ENCODE results near the gene BMPER.

Gene BMPER

GRCh38 chr7:33918438-33919143, 13.3 kb downstream of the BMPER start:
- TF ChIP-seq, protein P1, sequence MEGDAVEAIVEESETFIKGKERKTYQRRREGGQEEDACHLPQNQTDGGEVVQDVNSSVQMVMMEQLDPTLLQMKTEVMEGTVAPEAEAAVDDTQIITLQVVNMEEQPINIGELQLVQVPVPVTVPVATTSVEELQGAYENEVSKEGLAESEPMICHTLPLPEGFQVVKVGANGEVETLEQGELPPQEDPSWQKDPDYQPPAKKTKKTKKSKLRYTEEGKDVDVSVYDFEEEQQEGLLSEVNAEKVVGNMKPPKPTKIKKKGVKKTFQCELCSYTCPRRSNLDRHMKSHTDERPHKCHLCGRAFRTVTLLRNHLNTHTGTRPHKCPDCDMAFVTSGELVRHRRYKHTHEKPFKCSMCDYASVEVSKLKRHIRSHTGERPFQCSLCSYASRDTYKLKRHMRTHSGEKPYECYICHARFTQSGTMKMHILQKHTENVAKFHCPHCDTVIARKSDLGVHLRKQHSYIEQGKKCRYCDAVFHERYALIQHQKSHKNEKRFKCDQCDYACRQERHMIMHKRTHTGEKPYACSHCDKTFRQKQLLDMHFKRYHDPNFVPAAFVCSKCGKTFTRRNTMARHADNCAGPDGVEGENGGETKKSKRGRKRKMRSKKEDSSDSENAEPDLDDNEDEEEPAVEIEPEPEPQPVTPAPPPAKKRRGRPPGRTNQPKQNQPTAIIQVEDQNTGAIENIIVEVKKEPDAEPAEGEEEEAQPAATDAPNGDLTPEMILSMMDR (IDR thresholded peaks at IDR 0.05; ENCODE audit: control extremely low read depth, extremely low read depth, low read depth, missing control alignments): no peak
- CTCF ChIA-PET: no interaction called here
- POLR2A ChIA-PET: no interaction called here
- DNase-seq (ENCODE audit: extremely low spot score): no peak

GRCh38 chr7:33919449-33919848, 14.1 kb downstream of the BMPER start:
- POLR2A ChIA-PET: no interaction called here
- TF ChIP-seq, protein P1 (IDR thresholded peaks at IDR 0.05; ENCODE audit: control extremely low read depth, extremely low read depth, low read depth, missing control alignments): no peak
- DNase-seq (ENCODE audit: extremely low spot score): no peak
- CTCF ChIA-PET: no interaction called here

- POLR2A ChIA-PET: no interaction called here
These were observed 16.0 kb downstream of the BMPER start for GRCh38 chr7:33921216-33921938.

DNA sequence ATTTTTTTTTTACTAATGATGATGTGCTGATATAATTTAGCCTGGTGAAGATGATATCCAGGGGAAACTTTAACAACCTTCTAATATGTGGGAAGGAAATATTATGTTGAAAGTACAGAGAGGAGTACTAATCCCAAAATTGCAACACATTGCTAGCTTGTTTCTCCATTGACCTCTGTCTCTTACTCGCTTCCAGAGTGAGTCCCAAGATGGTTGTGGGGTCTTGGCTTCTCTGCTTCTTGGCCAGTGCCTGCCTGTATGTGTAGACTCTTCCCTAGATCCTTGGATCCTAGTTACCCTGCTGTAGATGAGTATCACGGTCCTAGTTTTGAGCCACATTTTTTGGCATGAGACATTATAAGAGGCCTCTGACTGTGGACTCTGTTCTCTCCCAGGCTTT, 17.5 kb downstream of the BMPER start:
- TF ChIP-seq, protein P1 (IDR thresholded peaks at IDR 0.05; ENCODE audit: control extremely low read depth, extremely low read depth, low read depth, missing control alignments): no peak
- ChIA-PET CTCF (interaction anchor here (0.8 to 5.0 kb wide), 2 partner anchors 9 to 737 kb away, joined by 3 to 42 read pairs; no protein-coding TSS in a partner anchor), POLR2A (no interaction called here)
- DNase-seq (ENCODE audit: extremely low spot score): no peak

More at GRCh38 chr7:33921216-33921938, 16.0 kb downstream of the BMPER start:
- TF ChIP-seq, protein P1 (IDR thresholded peaks at IDR 0.05; ENCODE audit: control extremely low read depth, extremely low read depth, low read depth, missing control alignments): no peak
- CTCF ChIA-PET: interaction anchor here (0.7 to 5.0 kb wide), 6 partner anchors 8 to 660 kb away, joined by 3 to 42 read pairs (median 3); no protein-coding TSS in a partner anchor
- no peak for DNase-seq (ENCODE audit: extremely low spot score)

GRCh38 chr7:33923440-33924229, 18.3 kb downstream of the BMPER start:
- DNase-seq (ENCODE audit: extremely low spot score): no peak
- POLR2A ChIA-PET: no interaction called here
- TF ChIP-seq, protein P1 (IDR thresholded peaks at IDR 0.05; ENCODE audit: control extremely low read depth, extremely low read depth, low read depth, missing control alignments): no peak
- CTCF ChIA-PET: interaction anchor here (5.0 kb wide), 1 partner anchor 8 kb away, joined by 42 read pairs; no protein-coding TSS in a partner anchor

DNA sequence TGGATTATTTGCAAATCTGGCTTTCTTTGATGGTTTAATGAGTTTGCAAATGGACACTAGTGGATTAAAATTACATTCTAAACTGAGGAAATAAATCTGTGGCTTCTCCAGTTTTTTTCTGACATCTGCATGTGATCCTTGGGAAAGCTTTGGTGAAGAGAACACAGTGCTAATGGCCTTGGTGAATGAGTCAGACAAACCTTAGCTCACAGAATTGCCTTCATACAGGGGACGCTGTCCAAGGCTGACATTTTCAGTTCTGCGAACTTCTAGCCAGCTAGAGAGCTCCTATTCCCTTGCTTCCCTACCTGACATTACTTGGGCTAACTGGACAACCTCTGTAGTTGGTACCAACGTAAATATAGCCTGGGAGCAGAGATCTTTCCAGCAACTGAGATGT, 21.2 kb downstream of the BMPER start:
- DNase-seq (ENCODE audit: extremely low spot score): no peak
- ChIA-PET POLR2A (no interaction called here), CTCF (interaction anchor here (0.9 to 1.6 kb wide), 2 partner anchors 31 to 428 kb away, joined by 3 to 5 read pairs; no protein-coding TSS in a partner anchor)
- TF ChIP-seq, protein P1 (IDR thresholded peaks at IDR 0.05; ENCODE audit: control extremely low read depth, extremely low read depth, low read depth, missing control alignments): no peak
